ENCODE data around the gene EFHD2. TPM values are rescaled to one million over a fixed set of nuclear protein-coding genes. Genes with fewer than 3 reads are reported as not detected.
A peak's percentile ranks its signal among the peaks of the same experiment; 100 is the strongest.
"Not testable (repeated sequence)": the region's sequence is repeated elsewhere in the genome, so short reads cannot be mapped to it uniquely, and the experiment has no call there.

Gene EFHD2
- total and polyA plus RNA-seq, 8 donors, result 36.2 to 191 (median 84.1) TPM

- DNase-seq, result no peak
- intact Hi-C loops (cut with DNase I; ENCODE audit: low total_unique reads), result no loop called here
- TF ChIP-seq POLR2AphosphoS5 (IDR thresholded peaks at IDR 0.05), result no peak
- TF ChIP-seq POLR2A (IDR thresholded peaks at IDR 0.05), result no peak
- no peak for TF ChIP-seq CTCF (IDR thresholded peaks at IDR 0.05)
- no peak for TF ChIP-seq EP300 (IDR thresholded peaks at IDR 0.05)
- no peak overlapping the region for H3K4me3 ChIP-seq
- H3K36me3 ChIP-seq, result peaks cover 18 to 33% (median 22%) of the 10 kb centered on the region in 4 donors
- peak overlapping the region in 1 of 5 donors; percentile 10 for H3K27ac ChIP-seq
- 81 to 90% (median 85%) methylated on average over 9 of the region's 9 CpGs for WGBS, 5 donors
- peaks cover 6 to 34% (median 23%) of the 10 kb centered on the region in 4 donors for H3K4me1 ChIP-seq
- no peaks in the 10 kb centered on the region for H3K27me3 ChIP-seq
- H3K9me3 ChIP-seq, result no peaks in the 10 kb centered on the region
Measured at GRCh38 chr1:15433471-15433870, 23.8 kb downstream of the EFHD2 start.

DNA sequence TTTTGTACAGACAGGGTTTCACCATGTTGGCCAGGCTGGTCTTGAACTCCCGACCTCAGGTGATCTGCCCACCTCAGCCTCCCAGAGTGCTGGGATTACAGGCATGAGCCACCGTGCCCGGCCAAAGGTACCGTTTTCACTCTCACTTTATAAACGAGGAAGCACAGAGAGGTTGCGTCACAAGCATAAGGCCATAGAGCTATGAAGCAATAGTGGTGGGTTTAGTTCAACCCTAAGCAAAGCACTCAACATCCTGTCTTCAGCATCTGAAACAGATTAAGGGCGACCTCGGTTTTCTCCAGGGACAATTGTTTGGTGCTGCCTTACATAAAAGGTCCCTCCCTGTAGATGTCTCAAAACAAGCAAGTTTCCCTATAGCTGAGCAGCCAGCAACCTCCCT is 25.1 kb downstream of the EFHD2 start:
- H3K9me3 ChIP-seq; H3K27ac ChIP-seq; DNase-seq; H3K27me3 ChIP-seq; intact Hi-C loops (cut with DNase I; ENCODE audit: low total_unique reads); H3K4me3 ChIP-seq: not testable (repeated sequence)
- WGBS, 5 donors, result 60 to 69% (median 66%) methylated on average over 8 of the region's 8 CpGs
- H3K4me1 ChIP-seq, result peaks cover 6 to 34% (median 21%) of the 10 kb centered on the region in 4 donors
- peaks cover 6 to 21% (median 10%) of the 10 kb centered on the region in 4 donors for H3K36me3 ChIP-seq

DNA sequence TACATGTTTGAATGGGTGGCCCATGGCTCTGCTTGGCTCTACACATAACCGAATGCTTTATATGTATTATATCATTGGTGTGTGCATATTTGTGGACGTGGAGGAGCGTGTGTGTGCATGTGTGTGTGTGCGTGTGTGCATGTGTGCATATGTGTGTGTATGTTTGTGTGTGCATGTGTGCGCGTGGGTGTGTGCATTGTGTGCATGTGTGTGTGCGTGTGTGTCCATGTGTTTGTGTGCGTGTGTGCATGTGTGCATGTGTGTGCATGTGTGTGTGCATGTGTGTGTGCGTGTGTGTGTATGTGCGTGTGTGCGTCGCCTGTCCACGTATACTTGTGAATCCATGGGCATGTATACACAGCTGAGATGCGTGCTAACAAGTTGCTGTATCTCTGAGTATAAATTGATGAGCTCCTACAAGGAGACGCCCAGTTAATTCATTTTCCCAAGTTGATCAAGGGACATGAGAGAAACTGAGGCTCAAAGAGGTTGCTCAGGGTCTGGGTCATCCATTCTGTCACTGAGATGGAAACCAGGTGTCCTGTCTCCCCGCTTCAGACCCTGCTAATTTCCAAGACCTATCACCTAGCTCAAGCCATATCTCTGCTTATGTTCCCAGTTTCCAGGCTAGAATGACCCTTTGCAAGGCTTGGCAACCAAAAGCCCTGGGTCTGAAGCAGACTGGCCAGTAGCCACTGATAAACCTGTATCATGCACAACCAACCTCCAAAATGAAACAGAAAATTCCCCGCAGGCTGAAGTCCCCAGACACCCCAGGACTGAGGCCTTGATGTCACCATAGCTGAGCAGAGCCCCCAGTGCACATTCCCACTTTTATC is 25.8 kb downstream of the EFHD2 start:
- Histone ChIP-seq H3K36me3 (peaks cover 0 to 13% (median 6%) of the 10 kb centered on the region in 4 donors), H3K27ac (peak overlapping the region in 1 of 5 donors; percentile 7), H3K27me3 (no peaks in the 10 kb centered on the region), H3K9me3 (no peaks in the 10 kb centered on the region), H3K4me1 (peaks cover 6 to 28% (median 21%) of the 10 kb centered on the region in 4 donors), H3K4me3 (no peak overlapping the region)
- TF ChIP-seq EP300 (IDR thresholded peaks at IDR 0.05) (no peak), POLR2A (IDR thresholded peaks at IDR 0.05) (no peak), POLR2AphosphoS5 (IDR thresholded peaks at IDR 0.05) (no peak), CTCF (IDR thresholded peaks at IDR 0.05) (no peak)
- DNase-seq, result no peak
- WGBS, 5 donors, result 84 to 89% (median 86%) methylated on average over 17 of the region's 17 CpGs
- intact Hi-C loops (cut with DNase I; ENCODE audit: low total_unique reads), result no loop called here

DNA sequence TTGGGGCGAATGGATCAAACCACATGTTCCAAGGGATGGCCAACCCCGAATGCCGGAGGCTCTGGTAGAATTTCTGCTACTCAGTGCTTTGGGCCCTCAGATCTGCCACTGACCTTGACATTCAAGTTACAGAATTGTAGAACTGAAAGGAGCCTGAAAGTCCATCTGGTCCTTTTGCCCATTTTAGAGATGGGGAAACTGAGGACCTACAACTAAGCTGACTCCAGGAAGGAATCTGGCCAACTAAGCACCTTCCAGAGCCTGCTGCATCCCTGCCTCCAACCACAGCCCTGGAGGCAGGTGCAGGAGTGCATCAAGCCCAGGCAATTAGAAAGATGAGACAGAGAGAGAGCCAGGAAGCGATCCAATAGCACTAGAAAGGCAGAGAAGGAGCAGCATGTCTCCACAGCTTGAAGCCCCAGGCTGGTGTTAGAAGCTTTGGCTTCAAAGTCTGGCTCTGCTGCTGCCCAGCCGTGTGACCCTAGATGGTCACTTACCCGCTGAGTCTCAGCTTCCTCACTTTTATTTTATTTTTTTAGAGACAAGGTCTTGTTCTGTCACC is 27.3 kb downstream of the EFHD2 start:
- no peak for TF ChIP-seq POLR2A (IDR thresholded peaks at IDR 0.05)
- no peak for TF ChIP-seq CTCF (IDR thresholded peaks at IDR 0.05)
- no peak for TF ChIP-seq POLR2AphosphoS5 (IDR thresholded peaks at IDR 0.05)
- no peak for TF ChIP-seq EP300 (IDR thresholded peaks at IDR 0.05)
- Histone ChIP-seq H3K27me3 (no peaks in the 10 kb centered on the region), H3K4me1 (peaks cover 5 to 20% (median 13%) of the 10 kb centered on the region in 4 donors), H3K36me3 (no peaks in the 10 kb centered on the region), H3K4me3 (no peak overlapping the region), H3K9me3 (no peaks in the 10 kb centered on the region), H3K27ac (no peak overlapping the region)
- WGBS, 5 donors, result 91 to 98% (median 97%) methylated on average over 4 to 6 of the region's 6 CpGs
- DNase-seq, result no peak
- intact Hi-C loops (cut with DNase I; ENCODE audit: low total_unique reads), result no loop called here
